K562 (cell line): Measurements from ENCODE around the gene U2SURP. TPM values are rescaled to one million over a fixed set of nuclear protein-coding genes. Genes with fewer than 3 reads are reported as not detected.

ENCODE experiments used
- ATAC-seq: fragments of 200-7000 bp; cut with Tn5 transposase; 3 replicates; pipeline ENCODE4 v1.9.1; 2020; ENCODE audit warnings: moderate library complexity
- BruUV-seq: library from RNA; stranded (reverse); fragments of 400-500 nt; replicated peaks from 2 replicates; lab custom pipeline; 2021; lab: Mats Ljungman, UMichigan
- CTCF ChIA-PET: fragments of 300-600 bp; formaldehyde crosslinking; extraction: SDS; loops from one replicate; lab custom pipeline; 2021; ENCODE audit warnings: low intra/inter-chr PET ratio; lab: Yijun Ruan, JAX
- POLR2A ChIA-PET: fragments of 300-600, 350-650 bp; sonication (Branson Sonifier 250); formaldehyde crosslinking; extraction: SDS; loops from one replicate; lab custom pipeline; 2021; ENCODE audit warnings: antibody characterized with exemption, inconsistent platforms; lab: Yijun Ruan, JAX
- DNase-seq, 4 experiments: peaks; one replicate each; pipeline versions ENCODE4 v3.0.0 to v3.0.0-alpha.2; 2011 to 2018; ENCODE audit warnings: low spot score in 3 of 4, mixed read lengths in 3 of 4; ENCODE audit errors: extremely low read depth in 1 of 4
- FAIRE-seq: peaks from 2 replicates; lab custom pipeline; 2011; peaks lifted over from hg19 to GRCh38; lab: Jason Lieb, UNC
- H2AFZ ChIP-seq: 2 replicates; pipeline ENCODE4 v1.6.0; 2011; ENCODE audit warnings: low read depth, low read length, control low read depth, inconsistent platforms
- H3K27ac ChIP-seq: fragments of 200-600 bp; 3 replicates; pipeline ENCODE4 v1.8.0; 2011; ENCODE audit warnings: low read depth, mild to moderate bottlenecking, control low read depth, inconsistent platforms, low read length, moderate library complexity, mixed read lengths; ENCODE audit errors: extremely low read depth
- H3K27me3 ChIP-seq, 2 experiments: fragments of 300-600 bp in 1 of 2; 2 replicates in 1 of 2; 3 replicates in 1 of 2; pipeline versions ENCODE4 v1.6.0 to v1.8.0; 2011; ENCODE audit warnings: inconsistent platforms in 2 of 2, low read length in 2 of 2, mild to moderate bottlenecking in 1 of 2, mixed read lengths in 1 of 2, moderate library complexity in 1 of 2; ENCODE audit not compliant: control insufficient read depth in 2 of 2, insufficient read depth in 2 of 2
- H3K36me3 ChIP-seq: fragments of 300-600 bp; 3 replicates; pipeline ENCODE4 v1.8.0; 2011; ENCODE audit warnings: mild to moderate bottlenecking, low read length, inconsistent platforms; ENCODE audit not compliant: control insufficient read depth, insufficient read depth
- H3K4me1 ChIP-seq, 2 experiments: fragments of 200-600 bp in 1 of 2; replicated peaks in 1 of 2; 2 replicates in 1 of 2; 3 replicates in 1 of 2; pipeline versions ENCODE4 v1.5.1 to v1.8.0; 2011; ENCODE audit warnings: inconsistent platforms in 2 of 2, low read length in 2 of 2, mild to moderate bottlenecking in 1 of 2, mixed read lengths in 1 of 2, moderate library complexity in 1 of 2; ENCODE audit not compliant: control insufficient read depth in 2 of 2, insufficient read depth in 2 of 2
- H3K4me2 ChIP-seq: 2 replicates; pipeline ENCODE4 v1.6.1; 2011; ENCODE audit warnings: low read length, control low read depth, inconsistent platforms, mixed read lengths; ENCODE audit not compliant: insufficient read depth
- H3K4me3 ChIP-seq: fragments of 200-600 bp; sonication (generic), shearing (Covaris generic); 2 replicates; pipeline ENCODE4 v1.5.1; 2016; ENCODE audit warnings: control low read depth, inconsistent platforms
- H3K79me2 ChIP-seq: fragments of 200-600 bp; 3 replicates; pipeline ENCODE4 v1.8.0; 2011; ENCODE audit warnings: low read length, inconsistent platforms; ENCODE audit not compliant: control insufficient read depth, insufficient read depth
- H3K9ac ChIP-seq, 2 experiments: 2 replicates each; pipeline versions ENCODE4 v1.6.0 to v1.6.1; 2011; ENCODE audit warnings: low read depth in 2 of 2, low read length in 2 of 2, control low read depth in 1 of 2, inconsistent platforms in 1 of 2, mild to moderate bottlenecking in 1 of 2, mixed read lengths in 1 of 2; ENCODE audit not compliant: insufficient read depth in 1 of 2
- H3K9me1 ChIP-seq: one replicate; pipeline ENCODE4 v1.6.0; 2011; ENCODE audit warnings: inconsistent platforms, mild to moderate bottlenecking, low read length, moderate library complexity; ENCODE audit not compliant: control insufficient read depth, insufficient read depth
- H3K9me3 ChIP-seq: replicated peaks from 2 replicates; pipeline ENCODE4 v1.5.1; 2011; ENCODE audit warnings: low read depth, low read length, inconsistent platforms; ENCODE audit not compliant: control insufficient read depth, insufficient read depth
- H4K20me1 ChIP-seq: replicated peaks from 2 replicates; pipeline ENCODE4 v1.6.1; 2011; ENCODE audit warnings: low read length, inconsistent platforms, mixed read lengths; ENCODE audit not compliant: control insufficient read depth, insufficient read depth
- CBX3 ChIP-seq, 2 experiments: IDR thresholded peaks; 1 replicate in 1 of 2; 2 replicates in 1 of 2; pipeline ENCODE4 v1.6.1; 2012; ENCODE audit warnings: inconsistent platforms in 2 of 2, low read length in 2 of 2, borderline replicate concordance in 1 of 2, control low read depth in 1 of 2
- CHCHD3 ChIP-seq: fragments of 250-450 bp; sonication (Bioruptor Pico); IDR thresholded peaks from 2 replicates; pipeline ENCODE4 v2.1.2; 2022; ENCODE audit warnings: mild to moderate bottlenecking
- CREB5 ChIP-seq: fragments of 250-450 bp; sonication (Bioruptor Pico); IDR thresholded peaks from 2 replicates; pipeline ENCODE4 v1.5.0; 2020; ENCODE audit warnings: mild to moderate bottlenecking
- HNRNPL ChIP-seq: fragments of 200-400 bp; formaldehyde crosslinking; IDR thresholded peaks from 2 replicates; pipeline ENCODE4 v1.6.1; 2017; ENCODE audit warnings: low read depth, mild to moderate bottlenecking, low read length
- MTA1 ChIP-seq: fragments of 450-650 bp; IDR thresholded peaks from 2 replicates; pipeline ENCODE4 v1.6.1; 2017; ENCODE audit warnings: borderline replicate concordance
- NCOA1 ChIP-seq: fragments of 450-650 bp; IDR thresholded peaks from 2 replicates; pipeline ENCODE4 v1.6.1; 2016; ENCODE audit warnings: low read depth
- NCOA6 ChIP-seq: fragments of 450-650 bp; IDR thresholded peaks from 2 replicates; pipeline ENCODE4 v1.6.1; 2017; ENCODE audit warnings: mild to moderate bottlenecking
- PKNOX1 ChIP-seq: fragments of 450-650 bp; IDR thresholded peaks from 2 replicates; pipeline ENCODE4 v1.6.1; 2016
- ZBTB1 ChIP-seq: sonication (generic); formaldehyde crosslinking; IDR thresholded peaks from 2 replicates; pipeline ENCODE4 v1.8.1; 2023; ENCODE audit warnings: missing genetic modification reagents, low read depth, mild to moderate bottlenecking, borderline replicate concordance
- in situ Hi-C: fragments of 300-500 bp; cut with MboI; formaldehyde crosslinking; loops from 4 replicates; pipeline ENCODE4 v1.15.0; 2018; ENCODE audit warnings: inconsistent platforms, mixed read lengths
- intact Hi-C: fragments of 100-400 bp; cut with micrococcal nuclease; formaldehyde crosslinking; loops from 2 replicates; pipeline ENCODE4 v1.14.2; 2022
- polyA plus RNA-seq, 8 experiments: library from polyadenylated mRNA; depleted of rRNA in 4 of 8; stranded (reverse) in 5 of 8; unstranded in 3 of 8; fragments of >200 nt; fragmentation: Nextera tagmentation in 2 of 8; fragmentation: Illumina TruSeq in 1 of 8; extraction: Ambion mirVana in 2 of 8; extraction: Trizol in 1 of 8; gene quantifications; 2 replicates each; pipeline versions ENCODE4 v1.2.1 to v1.2.3, GENCODE V29; 2011 to 2014; ENCODE audit warnings: inconsistent platforms in 1 of 8, missing spikeins in 1 of 8
- total RNA-seq, 7 experiments: library from RNA; depleted of rRNA in 6 of 7; stranded (reverse); fragments of >200 nt in 6 of 7; fragmentation: Illumina TruSeq in 2 of 7; extraction: Trizol in 2 of 7; gene quantifications; 2 replicates each; pipeline versions ENCODE4 v1.2.1 to v1.2.3, GENCODE V29; 2011 to 2021; ENCODE audit warnings: low replicate concordance in 1 of 7
- TF ChIP-seq, protein P1 (sequence below): sonication (generic); formaldehyde crosslinking; IDR thresholded peaks from 2 replicates; pipeline ENCODE4 v1.8.1; 2023; ENCODE audit warnings: mild to moderate bottlenecking, missing genetic modification reagents

Gene U2SURP
- total and polyA plus RNA-seq, 9 of the 15 experiments (the other 6 are each of a cell fraction or from before 2014, with no cell fraction given), result 128 to 322 (median 191) TPM

GRCh38 chr3:143014921-143015320 is 13.6 kb downstream of the U2SURP start:
- FAIRE-seq, result no peak

More at GRCh38 chr3:143014921-143015320, 13.6 kb downstream of the U2SURP start:
- Histone ChIP-seq H3K79me2 (peaks cover 91% of the 10 kb centered on the region), H2AFZ (no peak overlapping the region), H3K4me1 (no peaks in the 10 kb centered on the region; a peak in 1 of 5 replicates), H3K9me3 (no peaks in the 10 kb centered on the region), H4K20me1 (peaks cover 6% of the 10 kb centered on the region; the same call in 1 of the 2 replicates), H3K27me3 (no peaks in the 10 kb centered on the region), H3K4me3 (no peak overlapping the region), H3K4me2 (no peak overlapping the region), H3K36me3 (peaks cover 98% of the 10 kb centered on the region), H3K27ac (no peak overlapping the region), H3K9ac (no peak overlapping the region), H3K9me1 (no peaks in the 10 kb centered on the region)
- in situ Hi-C loops (no loop called here), intact Hi-C loops (no loop called here)
- TF ChIP-seq MTA1 (no peak), CHCHD3 (no peak), NCOA1 (no peak), NCOA6 (no peak), CBX3 (IDR thresholded peaks at IDR 0.05; ENCODE audit: borderline replicate concordance in 1 of 2, low read length in 2 of 2) (no peak), ZBTB1 (CRISPR knock-in tag) (no peak), PKNOX1 (no peak), HNRNPL (no peak), CREB5 (CRISPR knock-in tag) (no peak)
- TF ChIP-seq, protein P1, sequence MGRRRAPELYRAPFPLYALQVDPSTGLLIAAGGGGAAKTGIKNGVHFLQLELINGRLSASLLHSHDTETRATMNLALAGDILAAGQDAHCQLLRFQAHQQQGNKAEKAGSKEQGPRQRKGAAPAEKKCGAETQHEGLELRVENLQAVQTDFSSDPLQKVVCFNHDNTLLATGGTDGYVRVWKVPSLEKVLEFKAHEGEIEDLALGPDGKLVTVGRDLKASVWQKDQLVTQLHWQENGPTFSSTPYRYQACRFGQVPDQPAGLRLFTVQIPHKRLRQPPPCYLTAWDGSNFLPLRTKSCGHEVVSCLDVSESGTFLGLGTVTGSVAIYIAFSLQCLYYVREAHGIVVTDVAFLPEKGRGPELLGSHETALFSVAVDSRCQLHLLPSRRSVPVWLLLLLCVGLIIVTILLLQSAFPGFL, result no peak
- ChIA-PET CTCF (no interaction called here), POLR2A (no interaction called here)
- no TSS peak for BruUV-seq
- no peak for DNase-seq
- ATAC-seq, result no peak
